OCI-LY3 (cell line): Measurements from ENCODE around the gene ARF4.
A peak's percentile ranks its signal among the peaks of the same experiment; 100 is the strongest.

Experiments
- H2AFZ ChIP-seq: fragments of 200-600, 300-600 bp; shearing (Covaris generic); 2 replicates; pipeline ENCODE4 v1.6.0; 2014; ENCODE audit warnings: antibody characterized with exemption, low read depth, low read length
- H3K27ac ChIP-seq: fragments of 200-600, 300-600 bp; sonication (generic); 2 replicates; pipeline ENCODE4 v1.5.1; 2014; ENCODE audit warnings: mild to moderate bottlenecking, low read length, moderate library complexity, mixed read lengths
- H3K27me3 ChIP-seq: fragments of 200-600, 300-600 bp; sonication (generic); 2 replicates; pipeline ENCODE4 v1.6.1; 2014; ENCODE audit warnings: low read depth, low read length, mixed read lengths
- H3K36me3 ChIP-seq: fragments of 200-600, 300-600 bp; sonication (generic); replicated peaks from 2 replicates; pipeline ENCODE3; 2014; ENCODE audit warnings: low read depth, low read length, mixed read lengths
- H3K4me1 ChIP-seq: fragments of 300-600, 200-600 bp; sonication (generic); 2 replicates; pipeline ENCODE4 v1.6.1; 2014; ENCODE audit warnings: low read length, mixed read lengths
- H3K4me2 ChIP-seq: fragments of 200-600, 300-600 bp; sonication (generic); 2 replicates; pipeline ENCODE4 v1.6.1; 2014; ENCODE audit warnings: low read length, mixed read lengths
- H3K4me3 ChIP-seq: fragments of 300-600, 200-600 bp; sonication (generic); 2 replicates; pipeline ENCODE4 v1.5.1; 2014; ENCODE audit warnings: antibody characterized with exemption, mild to moderate bottlenecking, low read length, moderate library complexity
- H3K79me2 ChIP-seq: fragments of 300-600, 200-600 bp; shearing (Covaris generic); 2 replicates; pipeline ENCODE4 v1.6.1; 2014; ENCODE audit warnings: mild to moderate bottlenecking, low read length, mixed read lengths
- H3K9ac ChIP-seq: fragments of 300-600, 200-600 bp; shearing (Covaris generic); 2 replicates; pipeline ENCODE4 v1.6.0; 2014; ENCODE audit warnings: mild to moderate bottlenecking, low read length, moderate library complexity
- H3K9me3 ChIP-seq: fragments of 200-600, 300-600 bp; shearing (Covaris generic); 2 replicates; pipeline ENCODE4 v1.6.1; 2014; ENCODE audit warnings: low read length, mixed read lengths; ENCODE audit not compliant: insufficient read depth
- H4K20me1 ChIP-seq: fragments of 200-600, 300-600 bp; sonication (generic); 2 replicates; pipeline ENCODE4 v1.6.1; 2016; ENCODE audit warnings: low read length, mixed read lengths; ENCODE audit not compliant: insufficient read depth
- EZH2phosphoT487 ChIP-seq: fragments of 200-600 bp; shearing (Covaris generic); IDR thresholded peaks from 2 replicates; pipeline ENCODE4 v1.6.1; 2018; ENCODE audit warnings: antibody characterized with exemption, mixed run types, low read depth
- TF ChIP-seq, protein P1 (sequence below): fragments of 200-600, 300-600 bp; sonication (generic); IDR thresholded peaks from 2 replicates; pipeline ENCODE4 v1.5.1; 2014; ENCODE audit warnings: antibody characterized with exemption, low read length, low read depth

Gene ARF4

DNA sequence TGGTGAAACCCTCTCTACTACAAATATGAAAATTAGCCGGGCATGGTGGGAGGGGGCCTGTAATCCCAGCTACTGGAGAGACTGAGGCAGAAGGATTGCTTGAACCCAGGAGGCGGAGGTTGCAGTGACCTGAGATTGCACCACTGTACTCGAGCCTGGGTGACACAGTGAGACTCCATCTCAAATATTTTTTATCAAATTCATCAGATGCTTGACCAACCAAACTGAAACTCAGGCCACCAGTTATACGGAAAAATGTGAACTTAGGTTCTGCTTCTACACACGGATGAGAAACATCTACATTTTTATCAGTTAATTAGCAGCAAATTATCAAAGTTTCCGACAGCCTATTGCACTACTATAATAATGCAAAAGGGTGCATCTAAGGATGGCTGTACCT lies 4.8 kb downstream of the ARF4 start:
- Histone ChIP-seq H3K79me2 (peaks cover 97% of the 10 kb centered on the region), H3K27me3 (no peaks in the 10 kb centered on the region), H3K36me3 (peaks cover 22% of the 10 kb centered on the region), H3K4me3 (no peak overlapping the region), H3K9ac (no peak overlapping the region), H4K20me1 (peaks cover 62% of the 10 kb centered on the region), H2AFZ (no peak overlapping the region), H3K4me1 (peaks cover 17% of the 10 kb centered on the region), H3K4me2 (no peak overlapping the region), H3K27ac (no peak overlapping the region), H3K9me3 (no peaks in the 10 kb centered on the region)
- no peak for TF ChIP-seq EZH2phosphoT487
- TF ChIP-seq, protein P1, sequence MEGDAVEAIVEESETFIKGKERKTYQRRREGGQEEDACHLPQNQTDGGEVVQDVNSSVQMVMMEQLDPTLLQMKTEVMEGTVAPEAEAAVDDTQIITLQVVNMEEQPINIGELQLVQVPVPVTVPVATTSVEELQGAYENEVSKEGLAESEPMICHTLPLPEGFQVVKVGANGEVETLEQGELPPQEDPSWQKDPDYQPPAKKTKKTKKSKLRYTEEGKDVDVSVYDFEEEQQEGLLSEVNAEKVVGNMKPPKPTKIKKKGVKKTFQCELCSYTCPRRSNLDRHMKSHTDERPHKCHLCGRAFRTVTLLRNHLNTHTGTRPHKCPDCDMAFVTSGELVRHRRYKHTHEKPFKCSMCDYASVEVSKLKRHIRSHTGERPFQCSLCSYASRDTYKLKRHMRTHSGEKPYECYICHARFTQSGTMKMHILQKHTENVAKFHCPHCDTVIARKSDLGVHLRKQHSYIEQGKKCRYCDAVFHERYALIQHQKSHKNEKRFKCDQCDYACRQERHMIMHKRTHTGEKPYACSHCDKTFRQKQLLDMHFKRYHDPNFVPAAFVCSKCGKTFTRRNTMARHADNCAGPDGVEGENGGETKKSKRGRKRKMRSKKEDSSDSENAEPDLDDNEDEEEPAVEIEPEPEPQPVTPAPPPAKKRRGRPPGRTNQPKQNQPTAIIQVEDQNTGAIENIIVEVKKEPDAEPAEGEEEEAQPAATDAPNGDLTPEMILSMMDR: no peak

DNA sequence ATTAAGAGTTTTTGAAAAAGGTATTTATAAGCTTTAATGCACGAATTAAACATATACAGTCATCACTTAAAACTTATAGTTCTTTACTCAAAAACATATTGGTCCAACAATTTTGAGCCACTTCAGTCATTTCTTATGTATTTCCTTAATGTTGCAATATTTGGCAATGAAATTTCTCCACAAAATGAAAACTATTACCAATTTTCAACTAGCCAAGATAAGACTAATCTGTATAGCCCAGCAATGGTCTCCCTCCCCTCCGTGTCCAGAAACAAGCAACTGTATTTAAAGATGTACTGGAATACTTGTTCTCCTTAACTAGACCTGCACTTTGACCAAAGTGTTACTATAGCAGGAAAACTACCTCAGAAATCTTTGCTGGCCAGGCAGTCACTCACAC lies 9.2 kb downstream of the ARF4 start:
- Histone ChIP-seq H4K20me1 (peaks cover 61% of the 10 kb centered on the region), H3K4me2 (no peak overlapping the region)

DNA sequence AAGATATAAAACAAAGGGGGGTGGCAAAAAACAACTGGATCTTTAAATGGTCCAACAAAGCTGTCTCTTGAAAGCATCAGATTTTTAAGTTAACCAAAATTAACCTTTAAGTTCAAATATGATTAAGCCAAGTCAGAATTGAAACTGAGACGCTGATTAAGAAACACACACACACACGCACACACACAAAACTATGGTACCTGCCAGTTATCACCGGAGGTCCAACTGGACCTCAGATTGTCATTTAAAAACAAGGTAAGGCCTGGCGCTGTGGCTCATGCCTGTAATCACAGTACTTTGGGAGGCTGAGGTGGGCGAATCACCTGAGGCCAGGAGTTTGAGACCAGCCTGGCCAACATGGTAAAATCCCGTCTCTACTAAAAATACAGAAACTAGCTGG lies 10.4 kb downstream of the ARF4 start:
- H3K9ac ChIP-seq: no peak overlapping the region
- H3K36me3 ChIP-seq: peaks cover 24% of the 10 kb centered on the region
- no peaks in the 10 kb centered on the region for H3K9me3 ChIP-seq
- peaks cover 17% of the 10 kb centered on the region for H3K4me1 ChIP-seq
- H4K20me1 ChIP-seq: peaks cover 54% of the 10 kb centered on the region
- TF ChIP-seq EZH2phosphoT487: no peak
- TF ChIP-seq, protein P1: no peak
- H3K4me2 ChIP-seq: peak overlapping the region; percentile 23; the same call in 1 of the 2 replicates
- H3K79me2 ChIP-seq: peaks cover 98% of the 10 kb centered on the region
- H3K4me3 ChIP-seq: no peak overlapping the region
- H3K27me3 ChIP-seq: no peaks in the 10 kb centered on the region
- H3K27ac ChIP-seq: no peak overlapping the region
- H2AFZ ChIP-seq: no peak overlapping the region

More for the DNA sequence above, 9.2 kb downstream of the ARF4 start:
- TF ChIP-seq, protein P1: no peak
- TF ChIP-seq EZH2phosphoT487: no peak
- Histone ChIP-seq H3K9me3 (no peaks in the 10 kb centered on the region), H3K4me1 (peaks cover 17% of the 10 kb centered on the region), H3K9ac (no peak overlapping the region), H3K27ac (no peak overlapping the region), H3K27me3 (no peaks in the 10 kb centered on the region), H2AFZ (no peak overlapping the region), H3K36me3 (peaks cover 21% of the 10 kb centered on the region), H3K79me2 (peaks cover 98% of the 10 kb centered on the region), H3K4me3 (no peak overlapping the region)

GRCh38 chr3:57583544-57583943 lies 13.6 kb downstream of the ARF4 start:
- Histone ChIP-seq H3K36me3 (peaks cover 43% of the 10 kb centered on the region), H3K27ac (no peak overlapping the region), H4K20me1 (peaks cover 54% of the 10 kb centered on the region)

More at GRCh38 chr3:57583544-57583943, 13.6 kb downstream of the ARF4 start:
- H3K4me2 ChIP-seq: no peak overlapping the region
- no peaks in the 10 kb centered on the region for H3K9me3 ChIP-seq
- no peak for TF ChIP-seq EZH2phosphoT487
- TF ChIP-seq, protein P1: no peak
- H3K4me1 ChIP-seq: peaks cover 29% of the 10 kb centered on the region
- no peak overlapping the region for H3K4me3 ChIP-seq
- H3K9ac ChIP-seq: no peak overlapping the region
- no peaks in the 10 kb centered on the region for H3K27me3 ChIP-seq
- peaks cover 98% of the 10 kb centered on the region for H3K79me2 ChIP-seq
- no peak overlapping the region for H2AFZ ChIP-seq
